Suprapubic skin (tissue), 4 donors: Measurements from ENCODE around the gene ALDH3B2.

Experiments
- CTCF ChIP-seq, 2 donors: fragments of 200-600 bp in 1 of 2; fragments of 450-650 bp in 1 of 2; sonication (generic) in 1 of 2; IDR thresholded peaks; one replicate each; pipeline ENCODE4 v1.5.1; 2016 to 2019; ENCODE audit warnings: antibody characterized with exemption in 2 of 2, mild to moderate bottlenecking in 1 of 2, moderate library complexity in 1 of 2
- POLR2A ChIP-seq, 2 donors: fragments of 450-650 bp; IDR thresholded peaks; one replicate each; pipeline ENCODE4 v1.6.1; 2017; ENCODE audit warnings: antibody characterized with exemption in 2 of 2, mild to moderate bottlenecking in 2 of 2, moderate library complexity in 2 of 2
- POLR2AphosphoS5 ChIP-seq, 3 donors: sonication (generic); formaldehyde crosslinking; IDR thresholded peaks; one replicate each; pipeline ENCODE4 v1.6.1; 2017; ENCODE audit warnings: antibody characterized with exemption in 3 of 3

GRCh38 chr11:67648796-67649613 lies 25.4 kb downstream of the ALDH3B2 start:
- no peak for TF ChIP-seq POLR2AphosphoS5 (IDR thresholded peaks at IDR 0.05)
- no peak for TF ChIP-seq CTCF (IDR thresholded peaks at IDR 0.05)
- TF ChIP-seq POLR2A (IDR thresholded peaks at IDR 0.05): no peak
